ENCODE data around the gene SPATA1. TPM values are rescaled to one million over a fixed set of nuclear protein-coding genes. Genes with fewer than 3 reads are reported as not detected.

SPATA1 gene
- total and polyA plus RNA-seq, 9 of the 15 experiments (the other 6 are each of a cell fraction or from before 2014, with no cell fraction given), result 0.79 to 2.9 (median 1.5) TPM

DNA sequence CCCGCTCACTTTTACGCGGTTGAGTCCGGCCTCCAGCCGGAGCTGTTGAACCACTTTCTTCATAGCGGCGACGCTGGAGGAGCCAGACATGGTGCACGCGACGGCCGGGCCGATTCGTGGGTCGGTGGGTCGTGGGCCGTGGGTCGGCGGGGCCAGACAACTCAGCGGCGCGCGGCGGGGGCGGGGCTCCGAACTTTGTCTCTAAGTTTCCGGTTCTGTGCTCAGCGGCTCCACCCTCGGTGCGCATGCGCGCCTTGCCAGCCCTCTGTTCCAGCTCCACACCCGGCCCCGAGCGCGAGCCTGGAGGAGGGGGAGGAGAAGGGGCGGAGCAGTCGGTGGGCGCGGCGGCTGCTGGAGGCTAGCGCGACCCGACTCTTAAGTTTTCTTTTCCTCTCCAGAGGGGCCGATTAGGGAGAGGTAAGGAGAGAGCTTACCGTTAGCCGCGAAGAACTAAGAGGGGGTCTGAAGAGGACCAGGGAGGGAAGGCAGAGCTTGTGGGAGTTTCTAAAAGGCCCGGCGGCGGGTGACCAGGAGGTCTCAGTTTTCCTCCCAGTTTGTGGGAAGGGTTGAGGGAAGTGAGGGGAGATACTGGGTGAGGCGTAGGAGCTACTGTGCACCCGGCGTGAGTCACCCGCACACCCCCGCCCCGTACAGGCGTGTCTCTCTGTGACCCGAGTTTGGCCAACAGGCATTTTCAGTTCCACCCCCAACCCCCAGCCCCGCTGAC lies at the start of gene SPATA1, which contains the start of gene GNG5 (continued):
- TF ChIP-seq, protein P1, sequence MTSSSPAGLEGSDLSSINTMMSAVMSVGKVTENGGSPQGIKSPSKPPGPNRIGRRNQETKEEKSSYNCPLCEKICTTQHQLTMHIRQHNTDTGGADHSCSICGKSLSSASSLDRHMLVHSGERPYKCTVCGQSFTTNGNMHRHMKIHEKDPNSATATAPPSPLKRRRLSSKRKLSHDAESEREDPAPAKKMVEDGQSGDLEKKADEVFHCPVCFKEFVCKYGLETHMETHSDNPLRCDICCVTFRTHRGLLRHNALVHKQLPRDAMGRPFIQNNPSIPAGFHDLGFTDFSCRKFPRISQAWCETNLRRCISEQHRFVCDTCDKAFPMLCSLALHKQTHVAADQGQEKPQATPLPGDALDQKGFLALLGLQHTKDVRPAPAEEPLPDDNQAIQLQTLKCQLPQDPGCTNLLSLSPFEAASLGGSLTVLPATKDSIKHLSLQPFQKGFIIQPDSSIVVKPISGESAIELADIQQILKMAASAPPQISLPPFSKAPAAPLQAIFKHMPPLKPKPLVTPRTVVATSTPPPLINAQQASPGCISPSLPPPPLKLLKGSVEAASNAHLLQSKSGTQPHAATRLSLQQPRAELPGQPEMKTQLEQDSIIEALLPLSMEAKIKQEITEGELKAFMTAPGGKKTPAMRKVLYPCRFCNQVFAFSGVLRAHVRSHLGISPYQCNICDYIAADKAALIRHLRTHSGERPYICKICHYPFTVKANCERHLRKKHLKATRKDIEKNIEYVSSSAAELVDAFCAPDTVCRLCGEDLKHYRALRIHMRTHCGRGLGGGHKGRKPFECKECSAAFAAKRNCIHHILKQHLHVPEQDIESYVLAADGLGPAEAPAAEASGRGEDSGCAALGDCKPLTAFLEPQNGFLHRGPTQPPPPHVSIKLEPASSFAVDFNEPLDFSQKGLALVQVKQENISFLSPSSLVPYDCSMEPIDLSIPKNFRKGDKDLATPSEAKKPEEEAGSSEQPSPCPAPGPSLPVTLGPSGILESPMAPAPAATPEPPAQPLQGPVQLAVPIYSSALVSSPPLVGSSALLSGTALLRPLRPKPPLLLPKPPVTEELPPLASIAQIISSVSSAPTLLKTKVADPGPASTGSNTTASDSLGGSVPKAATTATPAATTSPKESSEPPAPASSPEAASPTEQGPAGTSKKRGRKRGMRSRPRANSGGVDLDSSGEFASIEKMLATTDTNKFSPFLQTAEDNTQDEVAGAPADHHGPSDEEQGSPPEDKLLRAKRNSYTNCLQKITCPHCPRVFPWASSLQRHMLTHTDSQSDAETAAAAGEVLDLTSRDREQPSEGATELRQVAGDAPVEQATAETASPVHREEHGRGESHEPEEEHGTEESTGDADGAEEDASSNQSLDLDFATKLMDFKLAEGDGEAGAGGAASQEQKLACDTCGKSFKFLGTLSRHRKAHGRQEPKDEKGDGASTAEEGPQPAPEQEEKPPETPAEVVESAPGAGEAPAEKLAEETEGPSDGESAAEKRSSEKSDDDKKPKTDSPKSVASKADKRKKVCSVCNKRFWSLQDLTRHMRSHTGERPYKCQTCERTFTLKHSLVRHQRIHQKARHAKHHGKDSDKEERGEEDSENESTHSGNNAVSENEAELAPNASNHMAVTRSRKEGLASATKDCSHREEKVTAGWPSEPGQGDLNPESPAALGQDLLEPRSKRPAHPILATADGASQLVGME (CRISPR knock-in tag; IDR thresholded peaks at IDR 0.05), result 0 out of 2 replicates have a peak, but pooled peaks have one; percentile 28
- peak in 1 of 2 experiments; percentile 68; a peak in 1 of 4 replicates for TF ChIP-seq NONO (IDR thresholded peaks at IDR 0.05; ENCODE audit: low read depth in 2 of 2, low read length in 1 of 2)
- TF ChIP-seq ZNF174 (CRISPR knock-in tag; IDR thresholded peaks at IDR 0.05), result no peak
- TF ChIP-seq, protein P2, sequence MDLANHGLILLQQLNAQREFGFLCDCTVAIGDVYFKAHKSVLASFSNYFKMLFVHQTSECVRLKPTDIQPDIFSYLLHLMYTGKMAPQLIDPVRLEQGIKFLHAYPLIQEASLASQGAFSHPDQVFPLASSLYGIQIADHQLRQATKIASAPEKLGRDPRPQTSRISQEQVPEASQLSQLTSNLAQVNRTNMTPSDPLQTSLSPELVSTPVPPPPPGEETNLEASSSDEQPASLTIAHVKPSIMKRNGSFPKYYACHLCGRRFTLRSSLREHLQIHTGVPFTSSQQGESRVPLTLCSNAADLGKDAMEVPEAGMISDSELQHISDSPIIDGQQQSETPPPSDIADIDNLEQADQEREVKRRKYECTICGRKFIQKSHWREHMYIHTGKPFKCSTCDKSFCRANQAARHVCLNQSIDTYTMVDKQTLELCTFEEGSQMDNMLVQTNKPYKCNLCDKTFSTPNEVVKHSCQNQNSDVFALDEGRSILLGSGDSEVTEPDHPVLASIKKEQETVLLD (IDR thresholded peaks at IDR 0.05), result peak; percentile 94
- TF ChIP-seq, protein P3, sequence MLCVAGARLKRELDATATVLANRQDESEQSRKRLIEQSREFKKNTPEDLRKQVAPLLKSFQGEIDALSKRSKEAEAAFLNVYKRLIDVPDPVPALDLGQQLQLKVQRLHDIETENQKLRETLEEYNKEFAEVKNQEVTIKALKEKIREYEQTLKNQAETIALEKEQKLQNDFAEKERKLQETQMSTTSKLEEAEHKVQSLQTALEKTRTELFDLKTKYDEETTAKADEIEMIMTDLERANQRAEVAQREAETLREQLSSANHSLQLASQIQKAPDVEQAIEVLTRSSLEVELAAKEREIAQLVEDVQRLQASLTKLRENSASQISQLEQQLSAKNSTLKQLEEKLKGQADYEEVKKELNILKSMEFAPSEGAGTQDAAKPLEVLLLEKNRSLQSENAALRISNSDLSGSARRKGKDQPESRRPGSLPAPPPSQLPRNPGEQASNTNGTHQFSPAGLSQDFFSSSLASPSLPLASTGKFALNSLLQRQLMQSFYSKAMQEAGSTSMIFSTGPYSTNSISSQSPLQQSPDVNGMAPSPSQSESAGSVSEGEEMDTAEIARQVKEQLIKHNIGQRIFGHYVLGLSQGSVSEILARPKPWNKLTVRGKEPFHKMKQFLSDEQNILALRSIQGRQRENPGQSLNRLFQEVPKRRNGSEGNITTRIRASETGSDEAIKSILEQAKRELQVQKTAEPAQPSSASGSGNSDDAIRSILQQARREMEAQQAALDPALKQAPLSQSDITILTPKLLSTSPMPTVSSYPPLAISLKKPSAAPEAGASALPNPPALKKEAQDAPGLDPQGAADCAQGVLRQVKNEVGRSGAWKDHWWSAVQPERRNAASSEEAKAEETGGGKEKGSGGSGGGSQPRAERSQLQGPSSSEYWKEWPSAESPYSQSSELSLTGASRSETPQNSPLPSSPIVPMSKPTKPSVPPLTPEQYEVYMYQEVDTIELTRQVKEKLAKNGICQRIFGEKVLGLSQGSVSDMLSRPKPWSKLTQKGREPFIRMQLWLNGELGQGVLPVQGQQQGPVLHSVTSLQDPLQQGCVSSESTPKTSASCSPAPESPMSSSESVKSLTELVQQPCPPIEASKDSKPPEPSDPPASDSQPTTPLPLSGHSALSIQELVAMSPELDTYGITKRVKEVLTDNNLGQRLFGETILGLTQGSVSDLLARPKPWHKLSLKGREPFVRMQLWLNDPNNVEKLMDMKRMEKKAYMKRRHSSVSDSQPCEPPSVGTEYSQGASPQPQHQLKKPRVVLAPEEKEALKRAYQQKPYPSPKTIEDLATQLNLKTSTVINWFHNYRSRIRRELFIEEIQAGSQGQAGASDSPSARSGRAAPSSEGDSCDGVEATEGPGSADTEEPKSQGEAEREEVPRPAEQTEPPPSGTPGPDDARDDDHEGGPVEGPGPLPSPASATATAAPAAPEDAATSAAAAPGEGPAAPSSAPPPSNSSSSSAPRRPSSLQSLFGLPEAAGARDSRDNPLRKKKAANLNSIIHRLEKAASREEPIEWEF (CRISPR knock-in tag; IDR thresholded peaks at IDR 0.05), result 0 out of 2 replicates have a peak, but pooled peaks have one; percentile 19
- no peak for TF ChIP-seq GATAD2A (IDR thresholded peaks at IDR 0.05)
- TF ChIP-seq ZNF785 (CRISPR knock-in tag; IDR thresholded peaks at IDR 0.05), result no peak
- TF ChIP-seq TCF3 (CRISPR knock-in tag; IDR thresholded peaks at IDR 0.05), result peak; percentile 61
- peak; percentile 80 for TF ChIP-seq SP1 (CRISPR knock-in tag; IDR thresholded peaks at IDR 0.05)
- no peak for TF ChIP-seq ZNF586 (CRISPR knock-in tag; conservative IDR thresholded peaks at IDR 0.05)
- TF ChIP-seq DPF2 (IDR thresholded peaks at IDR 0.05), result peak; percentile 93
- TF ChIP-seq PHF8 (IDR thresholded peaks at IDR 0.05; ENCODE audit: borderline replicate concordance, low read length), result peak; percentile 84
- no peak for TF ChIP-seq ARID2 (IDR thresholded peaks at IDR 0.05)
- TF ChIP-seq POLR2G (IDR thresholded peaks at IDR 0.05; ENCODE audit: low read depth, low read length), result peak; percentile 87
